ENCODE data around the gene GNLY.

The GNLY gene

DNA sequence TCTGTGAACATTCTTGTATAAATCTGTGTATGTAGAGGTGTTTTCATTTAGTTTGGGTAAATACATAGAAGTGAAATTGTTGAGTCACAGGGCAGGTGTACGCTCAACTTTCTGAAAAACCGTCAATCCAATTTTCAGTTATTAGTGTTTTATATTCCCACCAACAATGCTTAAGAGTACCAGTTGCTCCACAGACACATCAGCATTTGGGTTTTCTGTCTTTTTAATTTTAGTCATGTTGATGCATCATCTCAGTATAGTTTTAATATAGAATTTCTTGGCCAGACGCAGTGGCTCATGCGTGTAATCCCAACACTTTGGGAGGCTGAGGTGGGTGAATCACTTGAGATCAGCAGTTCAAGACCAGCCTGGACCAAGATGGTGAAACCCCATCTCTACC, 3.2 kb upstream of the GNLY start (continued):
- TF ChIP-seq, protein P1, sequence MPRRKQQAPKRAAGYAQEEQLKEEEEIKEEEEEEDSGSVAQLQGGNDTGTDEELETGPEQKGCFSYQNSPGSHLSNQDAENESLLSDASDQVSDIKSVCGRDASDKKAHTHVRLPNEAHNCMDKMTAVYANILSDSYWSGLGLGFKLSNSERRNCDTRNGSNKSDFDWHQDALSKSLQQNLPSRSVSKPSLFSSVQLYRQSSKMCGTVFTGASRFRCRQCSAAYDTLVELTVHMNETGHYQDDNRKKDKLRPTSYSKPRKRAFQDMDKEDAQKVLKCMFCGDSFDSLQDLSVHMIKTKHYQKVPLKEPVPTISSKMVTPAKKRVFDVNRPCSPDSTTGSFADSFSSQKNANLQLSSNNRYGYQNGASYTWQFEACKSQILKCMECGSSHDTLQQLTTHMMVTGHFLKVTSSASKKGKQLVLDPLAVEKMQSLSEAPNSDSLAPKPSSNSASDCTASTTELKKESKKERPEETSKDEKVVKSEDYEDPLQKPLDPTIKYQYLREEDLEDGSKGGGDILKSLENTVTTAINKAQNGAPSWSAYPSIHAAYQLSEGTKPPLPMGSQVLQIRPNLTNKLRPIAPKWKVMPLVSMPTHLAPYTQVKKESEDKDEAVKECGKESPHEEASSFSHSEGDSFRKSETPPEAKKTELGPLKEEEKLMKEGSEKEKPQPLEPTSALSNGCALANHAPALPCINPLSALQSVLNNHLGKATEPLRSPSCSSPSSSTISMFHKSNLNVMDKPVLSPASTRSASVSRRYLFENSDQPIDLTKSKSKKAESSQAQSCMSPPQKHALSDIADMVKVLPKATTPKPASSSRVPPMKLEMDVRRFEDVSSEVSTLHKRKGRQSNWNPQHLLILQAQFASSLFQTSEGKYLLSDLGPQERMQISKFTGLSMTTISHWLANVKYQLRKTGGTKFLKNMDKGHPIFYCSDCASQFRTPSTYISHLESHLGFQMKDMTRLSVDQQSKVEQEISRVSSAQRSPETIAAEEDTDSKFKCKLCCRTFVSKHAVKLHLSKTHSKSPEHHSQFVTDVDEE (CRISPR knock-in tag; IDR thresholded peaks at IDR 0.05), result no peak
- TF ChIP-seq CSDC2 (CRISPR knock-in tag; IDR thresholded peaks at IDR 0.05) (no peak), PPARA (CRISPR knock-in tag; IDR thresholded peaks at IDR 0.05; ENCODE audit: borderline replicate concordance) (no peak), GLIS3 (CRISPR knock-in tag; IDR thresholded peaks at IDR 0.05) (no peak)

DNA sequence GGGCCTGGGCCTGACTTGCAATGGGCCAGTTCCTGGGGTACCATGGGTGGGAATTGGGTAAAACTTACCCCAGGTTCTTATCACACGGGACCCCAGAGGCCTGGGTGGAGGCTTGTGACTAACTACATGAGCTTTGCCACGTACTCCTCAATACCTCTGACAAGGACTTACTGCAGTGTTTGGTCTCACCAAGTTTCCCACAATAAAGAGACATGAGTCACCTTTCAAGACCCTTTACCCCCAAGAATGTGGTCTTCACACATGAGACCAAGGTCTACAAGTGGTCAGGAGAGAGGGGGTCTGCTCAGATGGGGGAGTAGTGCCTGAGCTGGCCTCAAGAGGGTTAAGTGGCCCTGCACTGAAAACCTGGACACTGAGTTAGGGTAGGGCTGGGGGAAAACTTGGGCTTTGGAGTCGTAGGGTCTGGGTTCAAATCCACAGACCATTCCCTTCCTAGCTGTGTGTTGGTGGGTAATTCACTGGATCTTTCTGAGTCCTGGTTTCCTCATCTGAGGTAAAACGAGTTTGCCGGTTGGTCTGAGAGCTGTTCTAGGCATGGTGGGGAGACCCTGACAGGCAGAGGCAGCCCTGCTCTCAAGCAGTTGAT, 2.0 kb upstream of the GNLY start:
- ATAC-seq, result no peak
- TF ChIP-seq OSR1 (CRISPR knock-in tag; IDR thresholded peaks at IDR 0.05), result no peak
- TF ChIP-seq ZNF565 (CRISPR knock-in tag; conservative IDR thresholded peaks at IDR 0.05; ENCODE audit: low read depth), result no peak
- TF ChIP-seq PPARA (CRISPR knock-in tag; IDR thresholded peaks at IDR 0.05; ENCODE audit: borderline replicate concordance), result no peak
- no peak for TF ChIP-seq ZFP30 (CRISPR knock-in tag; IDR thresholded peaks at IDR 0.05)
- TF ChIP-seq ESRRG (CRISPR knock-in tag; IDR thresholded peaks at IDR 0.05), result no peak
- TF ChIP-seq TOX (CRISPR knock-in tag; IDR thresholded peaks at IDR 0.05; ENCODE audit: borderline replicate concordance), result no peak
- TF ChIP-seq ARNTL (CRISPR knock-in tag; IDR thresholded peaks at IDR 0.05; ENCODE audit: borderline replicate concordance, low read depth), result no peak

DNA sequence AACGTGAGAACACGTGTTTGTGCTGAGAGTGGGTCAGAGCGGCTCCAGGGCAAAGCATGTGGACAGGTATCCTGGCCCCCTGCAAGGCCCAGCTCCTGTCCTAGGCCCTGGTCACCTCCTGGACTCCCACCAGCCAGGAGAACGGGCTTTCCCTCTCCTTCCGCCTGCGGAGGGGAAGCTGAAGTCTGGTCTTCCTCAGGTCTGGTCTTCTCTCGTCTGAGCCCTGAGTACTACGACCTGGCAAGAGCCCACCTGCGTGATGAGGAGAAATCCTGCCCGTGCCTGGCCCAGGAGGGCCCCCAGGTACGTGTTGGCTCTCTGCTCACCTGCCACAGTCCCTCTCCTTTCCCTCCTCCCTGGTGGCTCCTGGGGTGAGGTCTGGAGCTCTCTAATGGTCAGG, 963 bp downstream of the GNLY start:
- no peak for ATAC-seq
- TF ChIP-seq GLIS3 (CRISPR knock-in tag; IDR thresholded peaks at IDR 0.05) (no peak), SNAI2 (CRISPR knock-in tag; IDR thresholded peaks at IDR 0.05) (no peak), TCF4 (CRISPR knock-in tag; IDR thresholded peaks at IDR 0.05; ENCODE audit: borderline replicate concordance) (no peak), ZNF8 (CRISPR knock-in tag; IDR thresholded peaks at IDR 0.05) (no peak)

DNA sequence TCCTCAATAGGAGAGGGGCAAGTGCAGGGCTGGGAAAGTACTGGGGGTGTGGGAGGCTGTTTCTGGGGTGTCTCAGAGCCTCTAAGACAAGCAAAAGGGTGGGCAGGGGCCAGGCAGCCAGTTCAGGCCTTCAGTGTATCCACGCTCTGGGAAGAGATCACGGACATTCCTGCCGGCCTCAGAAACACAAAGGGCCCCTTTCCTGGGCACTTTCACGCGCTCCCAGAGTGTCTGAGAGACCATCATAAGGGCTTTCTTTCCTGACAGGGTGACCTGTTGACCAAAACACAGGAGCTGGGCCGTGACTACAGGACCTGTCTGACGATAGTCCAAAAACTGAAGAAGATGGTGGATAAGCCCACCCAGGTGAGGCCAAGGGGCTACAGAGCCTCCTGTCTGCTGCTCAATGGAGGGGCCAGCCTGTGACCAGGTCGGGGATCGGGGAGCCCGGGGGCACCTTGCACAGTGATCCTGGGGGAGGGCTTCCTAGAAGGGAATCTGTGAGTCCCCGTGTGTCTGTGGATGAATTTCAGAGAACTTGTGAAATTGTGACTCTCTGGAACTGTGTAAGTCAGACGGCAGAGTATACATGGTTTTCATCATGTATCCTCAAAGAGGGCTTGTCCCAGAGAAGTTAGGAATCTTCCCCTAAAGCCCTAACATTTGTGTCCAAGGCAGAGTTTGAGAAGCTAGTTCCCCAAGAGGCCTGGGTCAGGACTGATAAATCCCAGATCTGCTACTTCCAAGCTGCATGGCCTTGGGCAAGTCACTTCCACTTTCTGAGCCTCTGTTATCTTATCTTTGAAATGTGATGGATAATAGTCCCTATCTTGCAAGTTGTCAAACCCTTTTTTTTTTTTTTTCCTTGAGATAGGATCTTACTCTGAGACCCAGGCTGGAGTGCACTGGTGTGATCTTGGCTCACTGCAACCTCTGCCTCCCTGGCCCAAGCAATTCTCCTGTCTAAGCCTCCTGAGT, 1.8 kb downstream of the GNLY start:
- no peak for ATAC-seq
- TF ChIP-seq TCF4 (CRISPR knock-in tag; IDR thresholded peaks at IDR 0.05; ENCODE audit: borderline replicate concordance), result no peak
- no peak for TF ChIP-seq ISL1 (CRISPR knock-in tag; IDR thresholded peaks at IDR 0.05)
- no peak for TF ChIP-seq ZNF70 (CRISPR knock-in tag; IDR thresholded peaks at IDR 0.05)
- no peak for TF ChIP-seq PPARA (CRISPR knock-in tag; IDR thresholded peaks at IDR 0.05; ENCODE audit: borderline replicate concordance)
- no peak for TF ChIP-seq OSR1 (CRISPR knock-in tag; IDR thresholded peaks at IDR 0.05)
- no peak for TF ChIP-seq CSDC2 (CRISPR knock-in tag; IDR thresholded peaks at IDR 0.05)
- no peak for TF ChIP-seq BACH2 (CRISPR knock-in tag; IDR thresholded peaks at IDR 0.05; ENCODE audit: borderline replicate concordance)

DNA sequence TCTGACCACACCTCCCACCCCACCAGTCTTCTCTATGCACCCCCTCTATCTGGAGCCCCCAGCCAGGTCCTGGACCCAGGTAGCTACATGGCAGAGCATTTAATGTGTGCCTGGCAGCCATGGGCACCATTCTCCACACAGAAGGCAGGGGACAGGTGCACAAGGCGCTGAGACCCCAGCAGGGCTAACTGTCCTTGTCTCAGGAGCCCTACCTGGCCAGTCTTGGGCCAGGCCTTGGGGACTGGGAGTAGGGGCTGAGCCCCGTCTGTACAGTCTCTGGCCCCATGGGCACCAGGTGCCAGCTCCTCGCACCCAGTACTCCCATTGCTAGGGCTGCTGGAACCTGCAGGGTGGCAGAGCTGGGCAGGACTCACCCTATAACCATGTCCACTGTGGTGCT, 2.9 kb downstream of the GNLY start:
- TF ChIP-seq ESRRG (CRISPR knock-in tag; IDR thresholded peaks at IDR 0.05) (no peak), ARNTL (CRISPR knock-in tag; IDR thresholded peaks at IDR 0.05; ENCODE audit: borderline replicate concordance, low read depth) (no peak), PPARA (CRISPR knock-in tag; IDR thresholded peaks at IDR 0.05; ENCODE audit: borderline replicate concordance) (no peak), TOX (CRISPR knock-in tag; IDR thresholded peaks at IDR 0.05; ENCODE audit: borderline replicate concordance) (no peak), TCF4 (CRISPR knock-in tag; IDR thresholded peaks at IDR 0.05; ENCODE audit: borderline replicate concordance) (no peak), ZNF8 (CRISPR knock-in tag; IDR thresholded peaks at IDR 0.05) (no peak)
- ATAC-seq, result no peak

DNA sequence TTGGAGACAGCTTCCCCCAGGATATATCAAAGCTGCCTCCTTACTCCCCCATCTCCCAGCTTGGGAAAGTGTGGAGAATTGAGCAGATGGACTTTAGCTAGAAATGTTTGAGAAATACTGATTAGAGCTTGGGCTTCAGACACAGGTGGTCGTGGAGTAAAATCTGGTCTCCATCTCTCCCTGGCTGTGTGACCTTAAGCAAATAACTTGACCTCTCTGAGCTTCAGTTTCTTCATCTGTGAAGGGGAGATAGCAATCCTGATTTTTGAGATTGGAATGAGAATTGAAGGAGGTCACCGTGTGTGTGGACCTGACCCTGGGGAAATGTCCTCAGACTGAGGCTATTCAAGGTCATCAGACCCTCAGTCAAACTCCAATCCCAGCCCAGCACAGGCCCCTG, 3.6 kb downstream of the GNLY start:
- ATAC-seq, result no peak
- TF ChIP-seq RARB (CRISPR knock-in tag; IDR thresholded peaks at IDR 0.05), result no peak
- TF ChIP-seq BACH2 (CRISPR knock-in tag; IDR thresholded peaks at IDR 0.05; ENCODE audit: borderline replicate concordance), result no peak
- no peak for TF ChIP-seq CSDC2 (CRISPR knock-in tag; IDR thresholded peaks at IDR 0.05)
- no peak for TF ChIP-seq GLIS3 (CRISPR knock-in tag; IDR thresholded peaks at IDR 0.05)
- TF ChIP-seq ZC3H10 (CRISPR knock-in tag; IDR thresholded peaks at IDR 0.05), result no peak
- TF ChIP-seq, protein P2, sequence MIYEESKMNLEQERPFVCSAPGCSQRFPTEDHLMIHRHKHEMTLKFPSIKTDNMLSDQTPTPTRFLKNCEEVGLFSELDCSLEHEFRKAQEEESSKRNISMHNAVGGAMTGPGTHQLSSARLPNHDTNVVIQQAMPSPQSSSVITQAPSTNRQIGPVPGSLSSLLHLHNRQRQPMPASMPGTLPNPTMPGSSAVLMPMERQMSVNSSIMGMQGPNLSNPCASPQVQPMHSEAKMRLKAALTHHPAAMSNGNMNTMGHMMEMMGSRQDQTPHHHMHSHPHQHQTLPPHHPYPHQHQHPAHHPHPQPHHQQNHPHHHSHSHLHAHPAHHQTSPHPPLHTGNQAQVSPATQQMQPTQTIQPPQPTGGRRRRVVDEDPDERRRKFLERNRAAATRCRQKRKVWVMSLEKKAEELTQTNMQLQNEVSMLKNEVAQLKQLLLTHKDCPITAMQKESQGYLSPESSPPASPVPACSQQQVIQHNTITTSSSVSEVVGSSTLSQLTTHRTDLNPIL (CRISPR knock-in tag; IDR thresholded peaks at IDR 0.05; ENCODE audit: low read depth), result no peak
- TF ChIP-seq ISL1 (CRISPR knock-in tag; IDR thresholded peaks at IDR 0.05), result no peak
- TF ChIP-seq, protein P3, sequence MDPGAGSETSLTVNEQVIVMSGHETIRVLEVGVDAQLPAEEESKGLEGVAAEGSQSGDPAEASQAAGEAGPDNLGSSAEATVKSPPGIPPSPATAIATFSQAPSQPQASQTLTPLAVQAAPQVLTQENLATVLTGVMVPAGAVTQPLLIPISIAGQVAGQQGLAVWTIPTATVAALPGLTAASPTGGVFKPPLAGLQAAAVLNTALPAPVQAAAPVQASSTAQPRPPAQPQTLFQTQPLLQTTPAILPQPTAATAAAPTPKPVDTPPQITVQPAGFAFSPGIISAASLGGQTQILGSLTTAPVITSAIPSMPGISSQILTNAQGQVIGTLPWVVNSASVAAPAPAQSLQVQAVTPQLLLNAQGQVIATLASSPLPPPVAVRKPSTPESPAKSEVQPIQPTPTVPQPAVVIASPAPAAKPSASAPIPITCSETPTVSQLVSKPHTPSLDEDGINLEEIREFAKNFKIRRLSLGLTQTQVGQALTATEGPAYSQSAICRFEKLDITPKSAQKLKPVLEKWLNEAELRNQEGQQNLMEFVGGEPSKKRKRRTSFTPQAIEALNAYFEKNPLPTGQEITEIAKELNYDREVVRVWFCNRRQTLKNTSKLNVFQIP (CRISPR knock-in tag; IDR thresholded peaks at IDR 0.05; ENCODE audit: borderline replicate concordance, low read depth), result no peak
- TF ChIP-seq SNAI2 (CRISPR knock-in tag; IDR thresholded peaks at IDR 0.05), result no peak
- no peak for TF ChIP-seq ZNF8 (CRISPR knock-in tag; IDR thresholded peaks at IDR 0.05)

Data from SK-N-SH treated with all-trans-retinoic acid at 6 μM for 48 hours (cell line).